K562 (cell line): Measurements from ENCODE around the gene RASL12. TPM values are rescaled to one million over a fixed set of nuclear protein-coding genes. Genes with fewer than 3 reads are reported as not detected.

Experiments used
- ATAC-seq: fragments of 200-7000 bp; cut with Tn5 transposase; 3 replicates; pipeline ENCODE4 v1.9.1; 2020; ENCODE audit warnings: moderate library complexity
- BruUV-seq: library from RNA; stranded (reverse); fragments of 400-500 nt; replicated peaks from 2 replicates; lab custom pipeline; 2021; lab: Mats Ljungman, UMichigan
- CTCF ChIA-PET: fragments of 300-600 bp; formaldehyde crosslinking; extraction: SDS; loops from one replicate; lab custom pipeline; 2021; ENCODE audit warnings: low intra/inter-chr PET ratio; lab: Yijun Ruan, JAX
- POLR2A ChIA-PET: fragments of 300-600, 350-650 bp; sonication (Branson Sonifier 250); formaldehyde crosslinking; extraction: SDS; loops from one replicate; lab custom pipeline; 2021; ENCODE audit warnings: antibody characterized with exemption, inconsistent platforms; lab: Yijun Ruan, JAX
- DNase-seq, 4 experiments: peaks; one replicate each; pipeline versions ENCODE4 v3.0.0 to v3.0.0-alpha.2; 2011 to 2018; ENCODE audit warnings: low spot score in 3 of 4, mixed read lengths in 3 of 4; ENCODE audit errors: extremely low read depth in 1 of 4
- FAIRE-seq: peaks from 2 replicates; lab custom pipeline; 2011; peaks lifted over from hg19 to GRCh38; lab: Jason Lieb, UNC
- H2AFZ ChIP-seq: 2 replicates; pipeline ENCODE4 v1.6.0; 2011; ENCODE audit warnings: low read depth, low read length, control low read depth, inconsistent platforms
- H3K27ac ChIP-seq: fragments of 200-600 bp; 3 replicates; pipeline ENCODE4 v1.8.0; 2011; ENCODE audit warnings: low read depth, mild to moderate bottlenecking, control low read depth, inconsistent platforms, low read length, moderate library complexity, mixed read lengths; ENCODE audit errors: extremely low read depth
- H3K27me3 ChIP-seq, 2 experiments: fragments of 300-600 bp in 1 of 2; 2 replicates in 1 of 2; 3 replicates in 1 of 2; pipeline versions ENCODE4 v1.6.0 to v1.8.0; 2011; ENCODE audit warnings: inconsistent platforms in 2 of 2, low read length in 2 of 2, mild to moderate bottlenecking in 1 of 2, mixed read lengths in 1 of 2, moderate library complexity in 1 of 2; ENCODE audit not compliant: control insufficient read depth in 2 of 2, insufficient read depth in 2 of 2
- H3K36me3 ChIP-seq: fragments of 300-600 bp; 3 replicates; pipeline ENCODE4 v1.8.0; 2011; ENCODE audit warnings: mild to moderate bottlenecking, low read length, inconsistent platforms; ENCODE audit not compliant: control insufficient read depth, insufficient read depth
- H3K4me1 ChIP-seq, 2 experiments: fragments of 200-600 bp in 1 of 2; replicated peaks in 1 of 2; 2 replicates in 1 of 2; 3 replicates in 1 of 2; pipeline versions ENCODE4 v1.5.1 to v1.8.0; 2011; ENCODE audit warnings: inconsistent platforms in 2 of 2, low read length in 2 of 2, mild to moderate bottlenecking in 1 of 2, mixed read lengths in 1 of 2, moderate library complexity in 1 of 2; ENCODE audit not compliant: control insufficient read depth in 2 of 2, insufficient read depth in 2 of 2
- H3K4me2 ChIP-seq: 2 replicates; pipeline ENCODE4 v1.6.1; 2011; ENCODE audit warnings: low read length, control low read depth, inconsistent platforms, mixed read lengths; ENCODE audit not compliant: insufficient read depth
- H3K4me3 ChIP-seq: fragments of 200-600 bp; sonication (generic), shearing (Covaris generic); 2 replicates; pipeline ENCODE4 v1.5.1; 2016; ENCODE audit warnings: control low read depth, inconsistent platforms
- H3K79me2 ChIP-seq: fragments of 200-600 bp; 3 replicates; pipeline ENCODE4 v1.8.0; 2011; ENCODE audit warnings: low read length, inconsistent platforms; ENCODE audit not compliant: control insufficient read depth, insufficient read depth
- H3K9ac ChIP-seq, 2 experiments: 2 replicates each; pipeline versions ENCODE4 v1.6.0 to v1.6.1; 2011; ENCODE audit warnings: low read depth in 2 of 2, low read length in 2 of 2, control low read depth in 1 of 2, inconsistent platforms in 1 of 2, mild to moderate bottlenecking in 1 of 2, mixed read lengths in 1 of 2; ENCODE audit not compliant: insufficient read depth in 1 of 2
- H3K9me1 ChIP-seq: one replicate; pipeline ENCODE4 v1.6.0; 2011; ENCODE audit warnings: inconsistent platforms, mild to moderate bottlenecking, low read length, moderate library complexity; ENCODE audit not compliant: control insufficient read depth, insufficient read depth
- H3K9me3 ChIP-seq: replicated peaks from 2 replicates; pipeline ENCODE4 v1.5.1; 2011; ENCODE audit warnings: low read depth, low read length, inconsistent platforms; ENCODE audit not compliant: control insufficient read depth, insufficient read depth
- H4K20me1 ChIP-seq: replicated peaks from 2 replicates; pipeline ENCODE4 v1.6.1; 2011; ENCODE audit warnings: low read length, inconsistent platforms, mixed read lengths; ENCODE audit not compliant: control insufficient read depth, insufficient read depth
- DACH1 ChIP-seq: fragments of 450-650 bp; IDR thresholded peaks from 2 replicates; pipeline ENCODE4 v1.6.1; 2018; ENCODE audit not compliant: partially characterized antibody
- DNMT1 ChIP-seq: fragments of 450-650 bp; IDR thresholded peaks from 2 replicates; pipeline ENCODE4 v1.6.1; 2016; ENCODE audit warnings: antibody characterized with exemption, mild to moderate bottlenecking
- GMEB1 ChIP-seq: fragments of 250-450 bp; sonication (Bioruptor Pico); IDR thresholded peaks from 2 replicates; pipeline ENCODE4 v1.4.0; 2020; ENCODE audit warnings: mild to moderate bottlenecking
- IRF1 ChIP-seq: sonication (generic); formaldehyde crosslinking; IDR thresholded peaks from 2 replicates; pipeline ENCODE4 v1.8.0; 2022; ENCODE audit warnings: missing genetic modification reagents, mild to moderate bottlenecking, borderline replicate concordance
- MCM3 ChIP-seq: fragments of 450-650 bp; IDR thresholded peaks from 2 replicates; pipeline ENCODE4 v1.6.1; 2016
- MECOM ChIP-seq: fragments of 250-450 bp; sonication (Bioruptor Pico); IDR thresholded peaks from 2 replicates; pipeline ENCODE4 v1.8.0; 2022; ENCODE audit warnings: inconsistent platforms
- MLLT1 ChIP-seq, 2 experiments: fragments of 450-650 bp; IDR thresholded peaks; 2 replicates each; pipeline ENCODE4 v1.6.1; 2016
- NUFIP1 ChIP-seq: fragments of 450-650 bp; IDR thresholded peaks from 2 replicates; pipeline ENCODE4 v1.6.1; 2018; ENCODE audit not compliant: partially characterized antibody
- PYGO2 ChIP-seq: fragments of 450-650 bp; IDR thresholded peaks from 2 replicates; pipeline ENCODE4 v1.6.1; 2016; ENCODE audit warnings: mild to moderate bottlenecking, missing genetic modification characterization, moderate library complexity, missing compliant biosample characterization
- SP2 ChIP-seq: IDR thresholded peaks from 2 replicates; pipeline ENCODE4 v1.6.1; 2011; ENCODE audit warnings: mild to moderate bottlenecking, low read depth, low read length, moderate library complexity; ENCODE audit not compliant: poor library complexity, severe bottlenecking; ENCODE audit errors: extremely low read depth
- TBP ChIP-seq: optimal IDR thresholded peaks from 2 replicates; pipeline ENCODE3; 2011; ENCODE audit warnings: low read depth, low read length, improper control_type of control experiment
- TSC22D4 ChIP-seq: fragments of 450-650 bp; IDR thresholded peaks from 2 replicates; pipeline ENCODE4 v1.6.1; 2016; ENCODE audit warnings: missing genetic modification characterization, missing biosample characterization, control low read depth
- ZNF274 ChIP-seq: IDR thresholded peaks from 2 replicates; pipeline ENCODE4 v1.6.1; 2011; ENCODE audit warnings: low read depth, mild to moderate bottlenecking, low read length, moderate library complexity, borderline replicate concordance
- WGBS: fragments of 100-300 bp; shearing (Covaris generic); methylation state at CpG from one replicate; pipeline ENCODE4 v1.1.6; 2016; ENCODE audit warnings: low coverage, mixed read lengths; ENCODE audit not compliant: insufficient coverage; ENCODE audit errors: missing lambda C conversion rate; 5-methylcytosine and 5-hydroxymethylcytosine counted together
- in situ Hi-C: fragments of 300-500 bp; cut with MboI; formaldehyde crosslinking; loops from 4 replicates; pipeline ENCODE4 v1.15.0; 2018; ENCODE audit warnings: inconsistent platforms, mixed read lengths
- intact Hi-C: fragments of 100-400 bp; cut with micrococcal nuclease; formaldehyde crosslinking; loops from 2 replicates; pipeline ENCODE4 v1.14.2; 2022
- polyA plus RNA-seq, 8 experiments: library from polyadenylated mRNA; depleted of rRNA in 4 of 8; stranded (reverse) in 5 of 8; unstranded in 3 of 8; fragments of >200 nt; fragmentation: Nextera tagmentation in 2 of 8; fragmentation: Illumina TruSeq in 1 of 8; extraction: Ambion mirVana in 2 of 8; extraction: Trizol in 1 of 8; gene quantifications; 2 replicates each; pipeline versions ENCODE4 v1.2.1 to v1.2.3, GENCODE V29; 2011 to 2014; ENCODE audit warnings: inconsistent platforms in 1 of 8, missing spikeins in 1 of 8
- total RNA-seq, 7 experiments: library from RNA; depleted of rRNA in 6 of 7; stranded (reverse); fragments of >200 nt in 6 of 7; fragmentation: Illumina TruSeq in 2 of 7; extraction: Trizol in 2 of 7; gene quantifications; 2 replicates each; pipeline versions ENCODE4 v1.2.1 to v1.2.3, GENCODE V29; 2011 to 2021; ENCODE audit warnings: low replicate concordance in 1 of 7
- TF ChIP-seq, protein P1 (sequence below): fragments of 200-800 bp; sonication (Bioruptor generic); IDR thresholded peaks from 2 replicates; pipeline ENCODE4 v1.6.1; 2017; ENCODE audit warnings: missing genetic modification characterization, missing compliant biosample characterization
- TF ChIP-seq, protein P2 (sequence below): fragments of 250-450 bp; sonication (Bioruptor Pico); IDR thresholded peaks from 2 replicates; pipeline ENCODE4 v1.8.0; 2021; ENCODE audit warnings: moderate library complexity, mild to moderate bottlenecking, inconsistent platforms

RASL12 gene
- total and polyA plus RNA-seq, 9 of the 15 experiments (the other 6 are each of a cell fraction or from before 2014, with no cell fraction given), result not detected

- ChIA-PET CTCF (no interaction called here), POLR2A (interaction anchor here (0.6 to 1.3 kb wide), 5 partner anchors 9 to 238 kb away, joined by 3 to 4 read pairs (median 3); partner anchors contain the start of gene RNU5B-1)
- DNase-seq (no peak), ATAC-seq (no peak), FAIRE-seq (no peak)
- no peak overlapping the region for H2AFZ ChIP-seq
- no peaks in the 10 kb centered on the region for H3K9me3 ChIP-seq
- no peak overlapping the region for H3K4me3 ChIP-seq
- H3K4me1 ChIP-seq, result peaks cover 0 to 10% of the 10 kb centered on the region in 2 experiments; a peak in 1 of 5 replicates
- H3K9ac ChIP-seq, result no peak overlapping the region
- TF ChIP-seq, protein P1, sequence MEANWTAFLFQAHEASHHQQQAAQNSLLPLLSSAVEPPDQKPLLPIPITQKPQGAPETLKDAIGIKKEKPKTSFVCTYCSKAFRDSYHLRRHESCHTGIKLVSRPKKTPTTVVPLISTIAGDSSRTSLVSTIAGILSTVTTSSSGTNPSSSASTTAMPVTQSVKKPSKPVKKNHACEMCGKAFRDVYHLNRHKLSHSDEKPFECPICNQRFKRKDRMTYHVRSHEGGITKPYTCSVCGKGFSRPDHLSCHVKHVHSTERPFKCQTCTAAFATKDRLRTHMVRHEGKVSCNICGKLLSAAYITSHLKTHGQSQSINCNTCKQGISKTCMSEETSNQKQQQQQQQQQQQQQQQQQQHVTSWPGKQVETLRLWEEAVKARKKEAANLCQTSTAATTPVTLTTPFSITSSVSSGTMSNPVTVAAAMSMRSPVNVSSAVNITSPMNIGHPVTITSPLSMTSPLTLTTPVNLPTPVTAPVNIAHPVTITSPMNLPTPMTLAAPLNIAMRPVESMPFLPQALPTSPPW (CRISPR knock-in tag), result no peak
- no peak for TF ChIP-seq NUFIP1
- TF ChIP-seq TSC22D4 (tag), result no peak
- TF ChIP-seq ZNF274, result no peak
- no peak for TF ChIP-seq DACH1
- no peak for TF ChIP-seq MECOM (CRISPR knock-in tag)
- no peak for TF ChIP-seq MLLT1 (IDR thresholded peaks at IDR 0.05)
- no peak for TF ChIP-seq GMEB1
- TF ChIP-seq, protein P2, sequence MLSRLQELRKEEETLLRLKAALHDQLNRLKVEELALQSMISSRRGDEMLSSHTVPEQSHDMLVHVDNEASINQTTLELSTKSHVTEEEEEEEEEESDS (CRISPR knock-in tag), result no peak
- TF ChIP-seq SP2, result no peak
- no peak for TF ChIP-seq PYGO2 (tag)
- no peak for TF ChIP-seq DNMT1
- no peak for TF ChIP-seq IRF1 (CRISPR knock-in tag)
- no peak for TF ChIP-seq MCM3
- TF ChIP-seq TBP, result no peak
- no TSS peak for BruUV-seq
- WGBS, result 14% methylated on average over 5 of the region's 9 CpGs
- intact Hi-C loops, result no loop called here
- H3K79me2 ChIP-seq, result no peaks in the 10 kb centered on the region
- H3K27ac ChIP-seq, result no peak overlapping the region
- H3K9me1 ChIP-seq, result no peaks in the 10 kb centered on the region
- in situ Hi-C loops, result no loop called here
- no peaks in the 10 kb centered on the region for H3K36me3 ChIP-seq
- peaks cover 31 to 62% of the 10 kb centered on the region in 2 experiments for H3K27me3 ChIP-seq
- H4K20me1 ChIP-seq, result peaks cover 3% of the 10 kb centered on the region; the same call in 1 of the 2 replicates
- no peak overlapping the region for H3K4me2 ChIP-seq
Measured at GRCh38 chr15:65066635-65067316, 1.0 kb downstream of the RASL12 start.
